ENCODE measurements around the gene NAB1.

The NAB1 gene

GRCh38 chr2:190713471-190713870, 64.6 kb downstream of the NAB1 start:
- no peak for DNase-seq (ENCODE audit: low read depth, low spot score)

GRCh38 chr2:190714958-190715357, 66.1 kb downstream of the NAB1 start:
- no peak for DNase-seq (ENCODE audit: low read depth, low spot score)

GRCh38 chr2:190716176-190716807, 67.4 kb downstream of the NAB1 start:
- DNase-seq (ENCODE audit: low read depth, low spot score) = no peak

- DNase-seq (ENCODE audit: low read depth, low spot score) = no peak
Measured at GRCh38 chr2:190717306-190717705, 68.4 kb downstream of the NAB1 start.

GRCh38 chr2:190717764-190718651, 69.1 kb downstream of the NAB1 start:
- no peak for DNase-seq (ENCODE audit: low read depth, low spot score)

GRCh38 chr2:190718652-190719526, 70.0 kb downstream of the NAB1 start:
- peak; percentile 22 for DNase-seq (ENCODE audit: low read depth, low spot score)

- no peak for DNase-seq (ENCODE audit: low read depth, low spot score)
Measured at GRCh38 chr2:190720276-190720675, 71.4 kb downstream of the NAB1 start.

- DNase-seq (ENCODE audit: low read depth, low spot score) = no peak
Measured at GRCh38 chr2:190720691-190721090, 71.8 kb downstream of the NAB1 start.

- no peak for DNase-seq (ENCODE audit: low read depth, low spot score)
Measured at GRCh38 chr2:190722061-190722759, 73.3 kb downstream of the NAB1 start.

GRCh38 chr2:190722835-190723234, 74.0 kb downstream of the NAB1 start:
- DNase-seq (ENCODE audit: low read depth, low spot score) = no peak

- no peak for DNase-seq (ENCODE audit: low read depth, low spot score)
Measured at GRCh38 chr2:190723397-190724090, 74.7 kb downstream of the NAB1 start.

- no peak for DNase-seq (ENCODE audit: low read depth, low spot score)
Measured at GRCh38 chr2:190726255-190726654, 77.4 kb downstream of the NAB1 start.

GRCh38 chr2:190736355-190736754, 87.5 kb downstream of the NAB1 start:
- no peak for DNase-seq (ENCODE audit: low read depth, low spot score)

GRCh38 chr2:190740449-190740848, 91.6 kb downstream of the NAB1 start:
- no peak for DNase-seq (ENCODE audit: low read depth, low spot score)
